GM19452 (cell line): Measurements from ENCODE around the gene ANTXR2.

Source experiments
- ATAC-seq: cut with Tn5 transposase; IDR thresholded peaks from one replicate; pipeline ENCODE4 v1.9.1; 2021; ENCODE audit not compliant: unreplicated experiment

The ANTXR2 gene

DNA sequence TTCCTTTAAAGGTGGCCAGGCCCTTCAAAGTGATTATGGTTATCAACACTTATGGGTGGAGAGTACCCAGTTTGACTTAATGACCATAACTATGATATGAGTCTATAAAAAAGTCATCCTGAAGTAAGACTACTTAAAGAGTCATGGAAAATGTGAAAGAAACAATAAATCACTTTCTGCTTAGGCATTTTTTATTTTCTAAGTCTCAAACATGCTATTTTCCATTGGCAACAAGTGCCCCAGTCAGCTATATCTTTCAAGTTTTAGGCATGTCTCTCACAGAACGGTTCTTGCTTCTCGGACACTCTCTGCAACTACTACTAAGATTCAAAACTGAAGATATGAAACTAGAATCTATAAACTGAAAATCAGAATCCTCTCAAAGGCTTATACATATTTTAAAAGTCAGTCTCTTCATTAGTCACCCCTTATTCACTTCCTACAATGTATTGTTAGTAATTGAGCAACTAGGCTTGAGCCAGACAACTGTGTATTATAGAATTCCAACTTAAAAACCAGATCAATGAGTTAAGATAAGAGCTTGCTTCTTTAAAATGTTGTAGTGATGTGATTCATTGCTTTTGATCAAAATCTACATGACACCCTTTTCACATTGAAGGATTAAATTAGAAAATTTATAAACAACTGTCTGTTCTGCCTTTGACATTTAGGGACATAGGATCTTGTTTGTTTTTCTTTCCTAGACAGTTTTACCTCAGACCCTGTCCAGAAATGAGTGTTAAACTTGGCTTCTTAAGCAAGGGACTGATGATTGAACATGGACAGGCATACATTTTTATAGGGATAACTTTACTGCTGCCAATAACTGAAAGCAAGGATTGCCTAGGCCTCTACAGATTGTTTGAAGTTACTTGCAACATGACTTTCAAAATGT is 2.9 kb downstream of the ANTXR2 start:
- no peak for ATAC-seq

DNA sequence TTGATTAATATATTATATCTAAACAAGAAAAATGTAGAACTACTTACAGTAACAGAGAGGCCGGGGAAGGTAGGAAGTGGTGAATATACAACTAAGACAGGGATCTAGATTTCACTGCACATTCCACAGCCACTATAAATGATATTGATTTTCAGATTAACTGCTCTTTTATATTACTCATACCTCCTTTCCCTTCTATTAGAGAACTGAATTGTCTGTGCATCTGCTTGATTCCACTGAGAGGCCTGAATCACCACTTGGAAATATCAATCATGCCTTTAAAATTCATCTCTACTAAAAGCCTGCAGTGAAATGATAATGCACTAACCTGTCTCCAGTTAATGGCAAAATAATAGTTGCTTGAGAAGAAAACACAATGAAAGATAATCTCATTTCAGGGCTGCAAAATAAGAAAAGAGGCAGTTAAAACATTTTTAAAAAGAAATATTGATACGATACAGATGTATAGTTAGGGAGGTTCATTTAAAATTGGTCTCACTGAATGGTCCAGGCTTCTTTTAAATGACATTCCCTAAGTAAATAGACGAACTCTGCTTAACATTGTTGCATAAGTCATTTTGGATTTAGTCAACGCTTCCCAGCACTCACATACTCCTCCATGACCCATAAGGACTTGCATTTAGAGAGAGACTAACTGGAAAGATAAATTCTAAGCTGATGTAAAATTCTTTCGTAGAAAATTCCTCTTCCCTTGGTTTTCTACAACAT is 3.8 kb downstream of the ANTXR2 start:
- ATAC-seq: no peak

DNA sequence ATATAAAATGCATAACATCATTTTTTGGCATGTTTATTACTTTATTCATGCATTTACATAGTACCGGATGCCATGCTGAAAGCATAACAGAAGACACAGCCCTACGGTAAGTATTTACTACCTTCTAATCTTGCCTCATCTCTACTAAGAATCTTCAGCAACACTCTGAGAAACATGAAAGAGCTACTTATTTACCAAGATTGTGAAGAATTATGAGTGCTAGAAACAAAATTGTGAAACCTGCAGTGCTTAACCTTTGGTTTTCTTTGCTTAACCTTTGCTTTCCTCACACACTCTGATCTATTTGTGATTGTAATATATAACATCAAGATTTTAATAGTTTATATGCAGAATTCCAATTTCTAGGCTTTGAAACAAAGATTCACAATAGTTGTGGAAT is 7.4 kb downstream of the ANTXR2 start:
- no peak for ATAC-seq

DNA sequence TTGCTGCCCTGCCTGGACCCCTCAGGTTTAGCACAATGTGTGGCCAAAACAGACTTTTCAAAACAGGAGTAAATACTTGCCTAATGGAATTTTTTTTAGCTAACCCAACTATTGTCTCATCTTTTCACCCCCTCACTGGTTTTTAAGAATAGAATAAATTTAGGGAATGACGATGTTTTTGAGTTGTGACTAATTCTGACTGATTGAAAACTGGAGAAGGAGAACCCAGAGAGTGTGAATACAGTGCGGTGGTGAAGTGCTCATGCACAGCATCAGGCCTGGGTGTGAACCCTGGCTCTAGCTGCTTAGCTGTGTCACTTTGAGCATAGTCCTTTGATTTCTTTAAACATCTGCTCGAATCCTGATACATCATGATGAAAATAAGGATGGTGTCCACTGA is 10.5 kb downstream of the ANTXR2 start:
- ATAC-seq: no peak

DNA sequence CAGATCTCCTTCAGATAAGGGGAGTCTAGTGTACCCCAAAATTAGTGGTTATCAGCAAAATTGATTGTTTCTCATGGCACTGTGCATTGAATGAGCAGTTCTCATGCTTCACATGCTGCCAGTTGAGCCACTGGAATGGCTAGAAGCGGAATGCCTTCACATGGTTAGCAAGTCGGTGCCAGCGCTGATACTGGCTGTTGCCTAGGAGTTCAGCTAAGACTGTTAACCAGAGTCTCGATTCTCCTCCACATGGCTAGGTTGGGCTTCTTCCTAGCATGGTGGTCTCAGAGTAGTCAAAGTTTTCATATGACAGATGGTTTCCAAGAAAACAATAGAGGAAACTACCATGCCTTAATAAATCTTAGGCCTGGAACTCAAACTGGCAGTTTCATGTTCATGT is 12.2 kb downstream of the ANTXR2 start:
- ATAC-seq: no peak

DNA sequence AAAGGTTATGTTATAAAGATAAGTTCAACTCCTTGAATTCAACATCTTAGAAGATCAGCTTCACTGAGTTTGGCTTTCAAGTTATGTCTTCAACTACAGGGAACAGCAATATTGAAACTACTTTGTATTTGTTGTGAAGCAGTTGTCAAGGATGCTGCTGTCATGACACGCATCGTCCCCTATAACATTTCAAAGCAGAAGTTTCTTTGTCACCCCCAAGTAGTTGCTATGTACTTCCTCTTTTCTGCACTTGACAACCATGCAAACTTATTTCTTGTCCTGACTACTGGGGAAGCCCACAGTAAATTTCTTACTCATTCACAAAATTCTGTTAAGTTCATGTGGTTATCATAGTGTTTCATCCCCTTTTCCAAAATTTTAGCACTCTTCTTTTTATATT is 14.3 kb downstream of the ANTXR2 start:
- ATAC-seq: peak; percentile 98

DNA sequence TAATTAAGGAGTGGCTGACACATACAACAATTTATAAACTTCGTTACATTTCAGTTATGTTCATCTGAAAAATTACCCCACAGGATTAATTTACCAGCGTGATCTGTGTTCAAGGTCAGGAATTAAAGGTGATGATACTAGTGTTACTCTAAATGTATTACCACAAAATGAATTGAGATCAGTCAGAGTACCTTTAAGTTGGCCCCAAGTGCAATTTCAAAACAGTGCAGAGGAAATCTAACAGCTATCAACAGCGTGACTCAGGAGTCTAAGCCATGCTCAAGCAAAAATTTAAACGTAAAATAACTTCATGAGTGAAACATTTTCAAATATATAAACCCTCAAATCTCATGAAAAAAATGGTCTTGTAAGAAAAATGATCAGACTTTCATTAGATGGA is 18.7 kb downstream of the ANTXR2 start:
- no peak for ATAC-seq

DNA sequence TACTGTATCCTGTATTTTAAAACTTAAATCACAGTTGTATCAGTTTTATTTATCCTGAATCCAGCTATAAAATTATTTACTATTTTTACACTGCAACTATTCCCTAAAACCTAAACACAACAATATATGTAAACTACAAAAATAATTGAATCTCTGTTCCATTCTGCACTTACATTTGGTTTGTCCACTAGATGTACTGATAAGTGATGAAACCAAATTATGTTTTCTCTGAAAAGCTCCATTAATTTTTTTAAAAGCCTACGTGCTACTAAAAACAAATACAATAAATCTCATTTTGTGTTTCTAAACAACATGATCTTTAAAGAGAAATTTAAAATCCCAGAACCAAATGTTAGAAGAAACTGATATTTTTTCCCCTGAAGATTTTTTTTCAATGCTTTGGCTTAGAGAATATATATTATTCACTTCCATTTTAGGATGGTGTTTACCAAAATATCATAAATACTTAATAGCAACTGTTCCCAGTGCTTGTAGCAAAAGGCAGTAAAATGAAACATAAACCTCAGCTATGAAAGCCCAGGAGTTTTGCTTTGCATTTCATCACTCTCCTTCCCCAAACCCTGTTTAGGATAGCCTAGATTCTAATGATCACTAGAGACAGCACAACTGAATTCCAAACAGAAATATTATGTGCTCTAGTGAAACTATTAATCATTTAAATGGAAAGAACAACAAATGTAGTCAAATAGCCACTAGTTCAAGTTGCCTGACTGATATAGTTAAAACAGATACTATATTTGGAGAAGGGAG is 19.7 kb downstream of the ANTXR2 start:
- ATAC-seq: no peak

DNA sequence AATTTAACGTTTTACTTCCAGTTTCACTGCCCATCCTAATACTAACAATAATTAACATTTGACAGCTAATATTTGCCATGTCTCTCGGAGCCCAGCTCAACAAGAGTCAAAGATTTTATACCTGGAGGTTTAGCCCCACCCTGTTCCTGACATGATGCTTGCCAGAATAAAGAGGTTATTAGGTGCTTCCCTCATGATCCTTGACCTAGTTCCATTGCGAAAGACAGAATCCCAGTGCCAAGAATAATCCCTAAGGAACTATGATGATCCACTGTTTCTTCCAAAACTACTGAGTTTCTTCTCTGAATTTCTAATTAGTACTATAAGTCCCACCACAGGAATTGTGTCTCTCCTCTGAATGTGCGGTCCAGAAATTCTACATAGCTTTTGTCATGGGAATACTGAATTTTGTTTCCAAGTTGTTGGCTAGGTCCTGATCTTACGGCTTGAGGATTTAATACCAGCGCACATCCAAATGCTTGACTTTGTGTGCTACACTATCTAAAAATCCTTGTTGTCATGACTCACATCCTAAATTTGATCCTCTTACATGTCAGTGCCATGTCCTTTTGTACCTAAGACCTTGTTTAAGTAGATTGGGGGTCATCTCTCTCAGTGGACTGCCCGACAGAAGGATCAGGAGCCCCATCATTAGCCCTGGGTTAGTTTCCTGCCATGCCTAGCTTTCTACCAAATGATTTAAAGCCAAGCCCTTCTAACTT is 23.1 kb downstream of the ANTXR2 start:
- ATAC-seq: no peak

DNA sequence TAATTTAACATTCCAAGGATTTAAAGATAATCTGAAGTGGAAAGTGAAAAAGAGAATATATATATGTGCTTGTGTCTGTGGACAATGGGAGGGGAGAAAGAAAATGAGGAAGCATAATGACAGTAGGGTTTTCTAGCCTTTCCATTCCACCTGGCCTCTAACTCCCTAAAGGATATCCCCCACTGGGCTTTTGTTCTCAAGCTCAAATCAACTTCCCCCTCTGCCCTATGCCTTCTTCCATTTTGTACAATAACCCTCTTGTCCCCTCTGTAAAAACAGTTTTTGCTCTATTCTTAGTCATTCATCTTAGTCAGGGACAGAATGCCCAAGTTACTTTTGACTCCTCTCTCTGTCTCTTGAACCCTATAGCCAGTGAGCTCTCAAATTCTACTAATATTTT is 23.6 kb downstream of the ANTXR2 start:
- ATAC-seq: no peak

DNA sequence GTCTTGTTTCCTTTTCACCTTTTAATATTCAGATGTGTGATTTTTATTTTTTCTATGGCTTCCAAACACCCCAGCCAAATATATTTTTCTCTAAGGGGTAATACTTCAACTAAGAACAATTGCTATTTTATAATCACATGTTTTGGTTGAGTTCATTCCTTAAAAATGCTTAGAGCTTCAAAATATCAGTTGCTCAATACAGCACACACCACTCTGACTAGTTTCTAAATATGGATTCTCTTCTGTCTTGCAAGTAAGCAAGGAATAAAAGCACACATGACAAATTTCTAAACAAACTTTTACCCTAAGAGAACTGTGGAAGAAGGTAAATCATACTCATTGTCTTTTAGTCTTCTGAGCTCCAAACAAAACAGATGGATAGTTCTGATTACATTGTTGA is 27.2 kb downstream of the ANTXR2 start:
- no peak for ATAC-seq

DNA sequence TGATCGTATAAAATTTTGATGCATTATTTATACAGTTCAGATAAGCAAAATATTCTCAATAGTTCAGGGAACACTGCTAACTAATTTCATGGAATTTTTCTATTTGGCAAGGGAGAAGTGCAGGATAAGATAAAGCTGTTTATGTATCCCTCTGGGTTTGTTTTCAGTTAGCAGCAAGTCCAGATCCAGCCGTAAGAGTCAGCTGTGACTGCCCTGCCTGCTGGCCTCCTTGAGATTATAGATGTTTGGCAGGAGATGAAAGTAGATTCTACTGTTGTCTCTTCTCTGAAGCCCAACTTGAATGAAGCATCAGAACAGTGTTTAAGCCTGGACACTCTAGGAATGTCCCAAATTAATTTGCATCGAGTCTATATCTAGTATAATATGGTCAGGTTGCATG is 29.5 kb downstream of the ANTXR2 start:
- no peak for ATAC-seq

DNA sequence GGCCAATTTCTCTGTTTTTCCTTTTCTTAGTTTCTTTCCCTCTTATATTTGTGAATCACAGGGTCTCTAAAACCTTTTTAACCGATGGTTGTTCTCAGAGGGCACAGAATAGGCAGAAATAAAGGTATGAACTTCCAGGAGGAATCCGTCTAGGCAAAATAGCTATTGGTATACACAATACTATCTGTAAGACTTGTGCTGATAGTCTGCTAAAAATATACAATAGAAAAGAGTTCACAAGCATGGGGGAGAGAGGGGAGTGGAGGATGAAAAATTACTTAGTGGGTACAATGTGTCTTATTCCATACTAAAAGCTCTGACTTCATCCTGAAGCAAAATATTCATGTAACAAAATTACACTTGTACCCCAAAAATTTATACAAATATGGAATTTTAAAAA is 30.2 kb downstream of the ANTXR2 start:
- ATAC-seq: no peak

DNA sequence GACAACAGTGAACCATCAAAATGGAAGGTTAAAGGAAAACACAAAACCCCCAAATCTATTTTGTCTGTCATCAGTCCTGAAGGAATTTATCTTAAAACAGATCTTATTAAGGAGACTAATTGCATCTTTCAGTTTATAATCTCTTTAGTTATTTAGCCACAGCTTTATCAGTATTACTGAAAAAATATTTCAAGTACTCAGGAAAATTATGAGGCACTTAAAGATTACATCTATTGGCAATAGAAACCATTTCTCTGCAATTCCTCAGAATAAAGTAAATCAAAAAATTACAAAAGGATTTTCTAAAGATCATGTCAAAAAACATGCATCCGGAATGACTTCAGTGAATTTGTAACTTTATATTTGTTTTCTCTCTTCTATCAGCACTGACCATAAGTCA is 35.2 kb downstream of the ANTXR2 start:
- no peak for ATAC-seq

DNA sequence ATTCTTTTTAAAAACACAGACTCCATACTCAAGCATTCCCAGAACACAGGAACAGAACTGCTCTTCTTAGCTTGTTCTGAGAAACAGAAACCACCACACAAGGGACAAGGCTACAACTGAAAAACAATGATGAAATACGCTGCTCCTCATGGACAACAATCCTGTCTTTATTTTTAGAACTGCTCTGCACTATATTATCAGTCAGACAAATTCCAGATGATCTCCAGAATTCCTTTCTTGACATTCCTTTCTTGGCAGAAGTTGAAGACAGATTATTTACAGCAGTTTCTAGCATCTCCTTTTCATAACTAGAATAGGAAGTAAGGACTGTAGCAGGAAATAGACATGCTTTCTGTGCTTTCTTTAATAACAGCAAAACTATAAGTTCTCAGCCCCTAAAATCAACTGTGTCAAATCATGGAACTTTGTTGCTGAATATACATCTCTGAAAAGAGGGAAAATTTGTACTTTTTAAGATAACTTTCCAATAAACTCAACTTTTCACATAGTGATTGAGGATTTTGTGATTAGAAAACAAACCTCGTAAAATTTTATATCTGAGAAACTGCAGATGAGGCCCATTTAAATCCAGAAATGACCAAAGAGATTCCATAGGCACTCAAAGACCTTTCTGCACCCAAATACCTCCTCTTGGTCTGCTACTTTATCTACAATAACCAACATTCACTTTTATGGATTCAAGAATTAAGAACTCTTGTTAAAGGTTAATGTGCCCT is 35.9 kb downstream of the ANTXR2 start:
- no peak for ATAC-seq

DNA sequence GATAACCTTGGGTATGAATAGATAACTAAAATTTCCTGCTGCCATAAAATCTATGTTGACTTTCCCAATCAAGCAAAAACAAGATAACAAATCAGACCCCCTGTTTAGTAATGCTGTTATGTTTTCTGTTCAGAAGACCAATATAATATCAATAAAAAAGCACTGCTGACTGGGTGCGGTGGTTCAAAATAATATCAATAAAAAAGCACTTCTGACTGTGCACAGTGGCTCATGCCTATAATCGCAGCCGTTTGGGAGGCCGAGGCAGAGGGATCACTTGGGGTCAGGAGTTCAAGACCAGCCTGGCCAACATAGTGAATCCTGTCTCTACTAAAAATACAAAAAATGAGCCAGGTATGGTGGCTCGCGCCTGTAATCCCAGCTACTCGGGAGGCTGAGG is 36.7 kb downstream of the ANTXR2 start:
- no peak for ATAC-seq

DNA sequence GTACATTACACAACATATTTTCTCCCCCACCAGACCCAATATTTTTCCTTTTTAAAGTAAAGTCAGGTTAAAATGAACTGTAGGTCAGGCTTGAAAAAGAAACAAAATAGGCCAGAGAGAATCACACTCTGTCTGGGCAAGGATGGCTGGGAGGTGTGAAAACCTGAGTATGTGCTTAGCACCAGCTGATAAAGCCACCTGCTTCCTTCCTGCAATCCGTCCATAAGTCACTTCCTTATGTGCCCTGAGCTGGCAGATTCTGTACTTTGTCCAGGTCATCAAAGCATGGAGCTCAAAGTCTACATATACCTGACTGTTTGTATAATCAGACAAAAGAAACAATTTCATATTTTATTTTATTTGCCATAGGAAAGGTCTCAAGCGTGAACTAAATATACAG is 37.7 kb downstream of the ANTXR2 start:
- peak; percentile 65 for ATAC-seq

DNA sequence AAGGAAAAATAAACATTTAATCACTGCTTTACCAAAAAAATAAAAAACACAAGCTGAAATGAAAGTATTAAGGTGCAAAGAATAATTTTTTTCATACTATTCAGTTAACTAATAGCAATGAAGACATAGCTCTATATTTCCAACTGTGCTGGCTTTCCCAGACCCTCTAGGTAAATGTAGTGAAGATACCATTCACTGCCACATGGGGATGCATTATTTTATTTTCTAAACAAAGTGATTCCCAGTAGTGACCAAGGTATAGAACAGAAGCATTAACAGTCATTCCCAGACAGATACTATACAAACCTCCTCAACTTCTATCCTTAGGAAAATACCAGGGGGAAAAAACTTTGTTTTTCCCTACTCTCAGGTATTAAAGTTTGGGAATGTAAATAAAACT is 39.4 kb downstream of the ANTXR2 start:
- ATAC-seq: no peak

DNA sequence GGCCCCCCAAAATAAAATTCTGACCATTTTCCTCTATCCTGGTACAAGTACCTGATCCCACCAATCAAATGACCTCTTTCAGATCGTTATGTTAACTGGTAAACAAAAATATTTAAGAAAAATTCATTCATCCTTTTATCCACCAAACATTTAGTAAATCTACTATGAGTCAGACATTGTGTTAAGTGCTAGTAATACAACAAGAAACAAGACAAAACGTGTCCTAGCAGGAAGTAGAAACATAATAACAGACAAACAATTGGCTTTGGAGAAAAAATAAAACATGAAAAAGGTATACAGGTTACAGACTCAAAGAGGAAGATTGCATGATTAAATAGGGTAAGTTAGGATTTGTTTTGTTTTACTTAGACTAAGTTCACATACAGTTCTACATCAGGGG is 43.7 kb downstream of the ANTXR2 start:
- ATAC-seq: no peak

DNA sequence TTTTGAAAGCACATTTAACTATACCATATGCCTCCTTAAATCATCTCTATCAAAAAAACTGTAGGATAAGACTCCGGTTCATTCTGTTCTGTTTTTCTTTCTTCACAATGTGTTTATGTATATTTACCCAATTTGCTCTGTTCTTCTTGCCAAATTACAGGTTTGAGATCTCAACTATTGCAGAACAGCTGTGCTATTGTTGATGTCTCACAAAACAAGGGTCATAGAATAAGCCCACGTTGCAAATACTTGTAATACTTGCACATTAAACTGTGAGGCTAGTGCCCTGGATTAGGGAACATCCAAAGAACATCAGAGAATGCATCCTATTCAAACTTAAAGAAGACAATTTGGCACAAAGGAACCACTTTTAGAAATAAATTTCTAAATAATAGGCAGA is 45.4 kb downstream of the ANTXR2 start:
- no peak for ATAC-seq
